Right lobe of liver (tissue), 6 donors: ENCODE measurements around the gene KRT81. TPM values are rescaled to one million over a fixed set of nuclear protein-coding genes. Genes with fewer than 3 reads are reported as not detected.
A peak's percentile ranks its signal among the peaks of the same experiment; 100 is the strongest.

Source experiments
- ATAC-seq, 4 donors: fragments of 200-7000 bp; cut with Tn5 transposase; one replicate each; pipeline ENCODE4 v1.9.1; 2020; ENCODE audit warnings: mild to moderate bottlenecking in 4 of 4, moderate library complexity in 4 of 4
- DNase-seq, 3 donors: peaks; one replicate each; pipeline ENCODE4 v3.0.0-alpha.2; 2020
- H3K27ac ChIP-seq, 3 donors: fragments of 200-600 bp; one replicate each; pipeline ENCODE4 v1.8.0; 2022
- H3K27me3 ChIP-seq, 2 donors: fragments of 200-600 bp; one replicate each; pipeline ENCODE4 v1.8.0; 2022
- H3K36me3 ChIP-seq, 4 donors: fragments of 200-600 bp; sonication (generic) in 1 of 4; one replicate each; pipeline versions ENCODE4 v1.5.1 to v1.8.0; 2017 to 2022; ENCODE audit warnings: control low read depth in 1 of 4
- H3K4me1 ChIP-seq, 4 donors: fragments of 200-600 bp; sonication (generic) in 1 of 4; one replicate each; pipeline versions ENCODE4 v1.5.1 to v1.8.0; 2017 to 2022; ENCODE audit warnings: control low read depth in 1 of 4
- H3K4me3 ChIP-seq, 3 donors: fragments of 200-600 bp; one replicate each; pipeline ENCODE4 v1.8.0; 2022
- H3K9me3 ChIP-seq, 4 donors: fragments of 200-600 bp; sonication (generic) in 1 of 4; one replicate each; pipeline versions ENCODE4 v1.5.1 to v1.8.0; 2017 to 2022; ENCODE audit warnings: control low read depth in 1 of 4
- CTCF ChIP-seq, 4 donors: fragments of 200-600 bp in 3 of 4; fragments of 450-650 bp in 1 of 4; IDR thresholded peaks; one replicate each; pipeline versions ENCODE4 v1.5.1 to v1.8.0; 2016 to 2022; ENCODE audit warnings: antibody characterized with exemption in 4 of 4, mild to moderate bottlenecking in 2 of 4
- POLR2A ChIP-seq: fragments of 450-650 bp; IDR thresholded peaks from one replicate; pipeline ENCODE4 v1.6.1; 2017; ENCODE audit warnings: antibody characterized with exemption, mild to moderate bottlenecking
- WGBS: methylation state at CpG from one replicate; pipeline ENCODE4 v1.1.6; 2018; ENCODE audit warnings: low coverage, low lambda C conversion rate; ENCODE audit not compliant: insufficient coverage; ENCODE audit errors: missing lambda C conversion rate; 5-methylcytosine and 5-hydroxymethylcytosine counted together
- intact Hi-C, 2 donors: fragments of 100-400 bp; cut with DNase I; formaldehyde crosslinking; loops; one replicate each; pipeline versions ENCODE4 v1.11.2 to v1.14.1; 2022
- long read RNA-seq: library from polyadenylated mRNA; unstranded; transcript quantifications from one replicate; pipeline ENCODE4 v2.0.0, GENCODE V29; 2019
- total RNA-seq, 6 experiments: library from RNA; depleted of rRNA in 2 of 6; stranded (reverse); fragments of >200 nt in 2 of 6; fragmentation: NEBNext Ultra II Directional in 3 of 6; extraction: Animal tissue kit (Norgen Biotek cat#: 25700) in 3 of 6; gene quantifications; one replicate each; pipeline versions ENCODE4 v1.1.0 to v1.2.4, GENCODE V29; 2016 to 2023
- donor health status: DM: no; HTN: yes; CAD: no.
- donor health status: DM: no; HTN: no; CAD: no.
- donor health status: DM: no; HTN: no; CAD: no.
- donor health status: DM: no; HTN: yes; CAD: no.
- donor health status: DM: no; HTN: yes; CAD: no.

KRT81 gene
- under 1 TPM in 1 of 6 experiments, not detected in 5; 0.13 TPM for total RNA-seq
- long read RNA-seq: 0 reads

- H3K9me3 ChIP-seq: no peaks in the 10 kb centered on the region
- no peak within 1 kb of the TSS for H3K27ac ChIP-seq
- DNase-seq: peak in 2 of 3 donors; percentile 10 to 18
- H3K4me1 ChIP-seq: no peaks in the 10 kb centered on the region
- H3K36me3 ChIP-seq: no peaks in the 10 kb centered on the region
- TF ChIP-seq CTCF (IDR thresholded peaks at IDR 0.05) (no peak), POLR2A (no peak)
- H3K4me3 ChIP-seq: no peak within 1 kb of the TSS
- intact Hi-C loops: no loop called here
- H3K27me3 ChIP-seq: no peaks in the 10 kb centered on the region
- no peak for ATAC-seq
- WGBS: 42% methylated on average over 7 of the region's 32 CpGs
These were observed at the start of gene KRT81 for GRCh38 chr12:52291267-52291935. Gene KRT81, minus strand, starts transcription at chr12:52291534. Its CDS starts 69 bp downstream, at chr12:52291465.

- Histone ChIP-seq H3K27ac (no peak overlapping the region), H3K36me3 (no peaks in the 10 kb centered on the region), H3K9me3 (no peaks in the 10 kb centered on the region), H3K4me3 (no peak overlapping the region), H3K4me1 (peaks cover 0 to 13% (median 4%) of the 10 kb centered on the region in 4 donors), H3K27me3 (no peaks in the 10 kb centered on the region)
- TF ChIP-seq CTCF (IDR thresholded peaks at IDR 0.05) (no peak), POLR2A (no peak)
- DNase-seq (no peak), ATAC-seq (no peak)
- intact Hi-C loops: no loop called here
- WGBS: 76% methylated on average over 7 of the region's 10 CpGs
These were observed 47.1 kb upstream of the KRT81 start for GRCh38 chr12:52338241-52338960.

- Histone ChIP-seq H3K4me3 (no peak overlapping the region), H3K27ac (no peak overlapping the region), H3K36me3 (no peaks in the 10 kb centered on the region), H3K9me3 (no peaks in the 10 kb centered on the region), H3K4me1 (peaks cover 0 to 17% (median 4%) of the 10 kb centered on the region in 4 donors), H3K27me3 (no peaks in the 10 kb centered on the region)
- intact Hi-C loops: no loop called here
- DNase-seq: no peak
- no peak for ATAC-seq
- WGBS: 60% methylated on average over 1 of the region's 1 CpG
- TF ChIP-seq POLR2A: no peak
- TF ChIP-seq CTCF (IDR thresholded peaks at IDR 0.05): no peak
These were observed 45.7 kb upstream of the KRT81 start for GRCh38 chr12:52337054-52337453.

- Histone ChIP-seq H3K4me3 (no peak overlapping the region), H3K27ac (no peak overlapping the region), H3K9me3 (no peaks in the 10 kb centered on the region), H3K4me1 (peaks cover 0 to 21% (median 4%) of the 10 kb centered on the region in 4 donors), H3K36me3 (no peaks in the 10 kb centered on the region), H3K27me3 (no peaks in the 10 kb centered on the region)
- ATAC-seq (no peak), DNase-seq (no peak)
- intact Hi-C loops: no loop called here
- no peak for TF ChIP-seq POLR2A
- TF ChIP-seq CTCF (IDR thresholded peaks at IDR 0.05): no peak
- 56% methylated on average over 2 of the region's 2 CpGs for WGBS
These were observed 45.3 kb upstream of the KRT81 start for GRCh38 chr12:52336641-52337040.
